ENCODE data around the gene LGI1. TPM values are rescaled to one million over a fixed set of nuclear protein-coding genes. Genes with fewer than 3 reads are reported as not detected.

LGI1 gene
- polyA plus RNA-seq, 1 donor from 2014 or later, result 2.1 TPM

DNA sequence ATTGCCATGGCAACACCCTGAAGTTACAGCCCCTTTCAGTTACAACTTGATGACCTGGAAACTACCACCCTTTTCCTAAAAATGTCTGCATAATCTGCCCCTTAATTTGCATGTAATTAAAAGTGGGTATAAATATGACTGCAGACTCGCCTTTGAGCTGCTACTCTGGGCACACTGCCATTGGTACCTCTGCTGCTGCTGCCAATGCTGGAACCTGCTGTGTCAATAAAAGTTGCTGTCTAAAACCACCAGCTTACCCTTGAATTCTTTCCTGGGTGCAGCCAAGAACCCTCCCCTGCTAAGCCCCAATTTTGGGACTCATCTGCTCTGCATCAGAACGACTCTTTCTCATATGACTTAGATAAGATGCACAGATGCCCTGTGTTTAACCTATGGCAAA is 45.1 kb upstream of the LGI1 start:
- Histone ChIP-seq H3K4me3 (ENCODE audit: low read length) (no peak overlapping the region), H3K4me2 (ENCODE audit: low read length) (no peak overlapping the region), H3K36me3 (ENCODE audit: insufficient read depth, low read length) (no peaks in the 10 kb centered on the region), H3K9me2 (ENCODE audit: insufficient read depth, low read length) (no peaks in the 10 kb centered on the region), H4K20me1 (ENCODE audit: insufficient read depth) (no peaks in the 10 kb centered on the region), H3F3A (ENCODE audit: insufficient read depth, low read length, poor library complexity, severe bottlenecking) (no peaks in the 10 kb centered on the region), H3K9ac (ENCODE audit: low read length) (no peak overlapping the region), H3K79me2 (replicated peaks; ENCODE audit: insufficient read depth, low read length) (no peaks in the 10 kb centered on the region), H2AFZ (ENCODE audit: low read depth, low read length) (no peak overlapping the region), H3K27me3 (ENCODE audit: insufficient read depth, low read depth, low read length) (no peaks in the 10 kb centered on the region), H3K27ac (ENCODE audit: low read length) (no peak overlapping the region), H3K9me3 (ENCODE audit: low read length) (no peaks in the 10 kb centered on the region)
- no peak for TF ChIP-seq MXI1 (conservative IDR thresholded peaks at IDR 0.05; ENCODE audit: poor library complexity, severe bottlenecking)
- no peak for TF ChIP-seq EZH2 (IDR thresholded peaks at IDR 0.05; ENCODE audit: borderline replicate concordance, insufficient read depth, low read length, poor library complexity, severe bottlenecking)
- no peak for TF ChIP-seq POLR2AphosphoS5 (IDR thresholded peaks at IDR 0.05)
- TF ChIP-seq TAF1 (IDR thresholded peaks at IDR 0.05; ENCODE audit: low read depth), result no peak
- TF ChIP-seq REST (IDR thresholded peaks at IDR 0.05; ENCODE audit: borderline replicate concordance), result no peak
- TF ChIP-seq EP300 (conservative IDR thresholded peaks at IDR 0.05; ENCODE audit: poor library complexity, severe bottlenecking), result no peak
- TF ChIP-seq, protein P1, sequence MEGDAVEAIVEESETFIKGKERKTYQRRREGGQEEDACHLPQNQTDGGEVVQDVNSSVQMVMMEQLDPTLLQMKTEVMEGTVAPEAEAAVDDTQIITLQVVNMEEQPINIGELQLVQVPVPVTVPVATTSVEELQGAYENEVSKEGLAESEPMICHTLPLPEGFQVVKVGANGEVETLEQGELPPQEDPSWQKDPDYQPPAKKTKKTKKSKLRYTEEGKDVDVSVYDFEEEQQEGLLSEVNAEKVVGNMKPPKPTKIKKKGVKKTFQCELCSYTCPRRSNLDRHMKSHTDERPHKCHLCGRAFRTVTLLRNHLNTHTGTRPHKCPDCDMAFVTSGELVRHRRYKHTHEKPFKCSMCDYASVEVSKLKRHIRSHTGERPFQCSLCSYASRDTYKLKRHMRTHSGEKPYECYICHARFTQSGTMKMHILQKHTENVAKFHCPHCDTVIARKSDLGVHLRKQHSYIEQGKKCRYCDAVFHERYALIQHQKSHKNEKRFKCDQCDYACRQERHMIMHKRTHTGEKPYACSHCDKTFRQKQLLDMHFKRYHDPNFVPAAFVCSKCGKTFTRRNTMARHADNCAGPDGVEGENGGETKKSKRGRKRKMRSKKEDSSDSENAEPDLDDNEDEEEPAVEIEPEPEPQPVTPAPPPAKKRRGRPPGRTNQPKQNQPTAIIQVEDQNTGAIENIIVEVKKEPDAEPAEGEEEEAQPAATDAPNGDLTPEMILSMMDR (IDR thresholded peaks at IDR 0.05; ENCODE audit: poor library complexity, severe bottlenecking), result no peak
- TF ChIP-seq RAD21 (conservative IDR thresholded peaks at IDR 0.05), result no peak
- TF ChIP-seq SMC3 (conservative IDR thresholded peaks at IDR 0.05; ENCODE audit: poor library complexity), result no peak

DNA sequence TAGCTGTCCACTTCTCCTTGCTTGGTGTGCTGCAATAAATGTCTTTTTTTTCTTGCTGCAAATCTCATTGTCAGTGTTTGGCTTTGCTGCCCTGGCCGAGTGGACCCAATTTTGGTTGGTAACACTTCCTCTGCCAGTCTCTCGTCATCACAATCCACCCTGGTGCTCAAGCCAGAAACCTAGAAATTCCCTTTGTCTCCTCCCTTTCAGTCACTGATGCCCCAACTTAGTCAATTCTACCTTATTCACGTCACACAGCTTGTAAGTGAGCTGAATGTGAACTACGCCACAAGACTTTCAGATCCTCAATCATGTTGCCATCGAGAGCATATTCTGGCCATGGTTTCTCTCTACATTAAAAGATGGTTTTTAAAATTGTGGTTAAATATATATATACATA is 42.4 kb upstream of the LGI1 start:
- Histone ChIP-seq H3K27me3 (ENCODE audit: insufficient read depth, low read depth, low read length) (no peaks in the 10 kb centered on the region), H3K9ac (ENCODE audit: low read length) (no peak overlapping the region), H2AFZ (ENCODE audit: low read depth, low read length) (no peak overlapping the region), H3F3A (ENCODE audit: insufficient read depth, low read length, poor library complexity, severe bottlenecking) (no peaks in the 10 kb centered on the region), H3K79me2 (replicated peaks; ENCODE audit: insufficient read depth, low read length) (no peaks in the 10 kb centered on the region), H3K4me3 (ENCODE audit: low read length) (no peak overlapping the region), H3K9me3 (ENCODE audit: low read length) (no peaks in the 10 kb centered on the region), H3K36me3 (ENCODE audit: insufficient read depth, low read length) (no peaks in the 10 kb centered on the region), H3K4me2 (ENCODE audit: low read length) (no peak overlapping the region), H3K9me2 (ENCODE audit: insufficient read depth, low read length) (no peaks in the 10 kb centered on the region), H3K27ac (ENCODE audit: low read length) (no peak overlapping the region), H4K20me1 (ENCODE audit: insufficient read depth) (no peaks in the 10 kb centered on the region)
- TF ChIP-seq EP300 (conservative IDR thresholded peaks at IDR 0.05; ENCODE audit: poor library complexity, severe bottlenecking), result no peak
- TF ChIP-seq RAD21 (conservative IDR thresholded peaks at IDR 0.05), result no peak
- TF ChIP-seq TAF1 (IDR thresholded peaks at IDR 0.05; ENCODE audit: low read depth), result no peak
- TF ChIP-seq MXI1 (conservative IDR thresholded peaks at IDR 0.05; ENCODE audit: poor library complexity, severe bottlenecking), result no peak
- no peak for TF ChIP-seq EZH2 (IDR thresholded peaks at IDR 0.05; ENCODE audit: borderline replicate concordance, insufficient read depth, low read length, poor library complexity, severe bottlenecking)
- no peak for TF ChIP-seq POLR2AphosphoS5 (IDR thresholded peaks at IDR 0.05)
- TF ChIP-seq SMC3 (conservative IDR thresholded peaks at IDR 0.05; ENCODE audit: poor library complexity), result no peak
- no peak for TF ChIP-seq REST (IDR thresholded peaks at IDR 0.05; ENCODE audit: borderline replicate concordance)
- TF ChIP-seq, protein P1 (IDR thresholded peaks at IDR 0.05; ENCODE audit: poor library complexity, severe bottlenecking), result no peak
